Activated CD4-positive, alpha-beta T cell treated with anti-CD3 and anti-CD28 coated beads, Interleukin-2, amount 50 U/mL, for 48 hours (primary cell): ENCODE measurements around the gene PIGM.

ENCODE experiments used
- DNase-seq, 2 experiments: peaks; one replicate each; pipeline ENCODE4 v3.0.0-alpha.2; 2020

Gene PIGM

DNA sequence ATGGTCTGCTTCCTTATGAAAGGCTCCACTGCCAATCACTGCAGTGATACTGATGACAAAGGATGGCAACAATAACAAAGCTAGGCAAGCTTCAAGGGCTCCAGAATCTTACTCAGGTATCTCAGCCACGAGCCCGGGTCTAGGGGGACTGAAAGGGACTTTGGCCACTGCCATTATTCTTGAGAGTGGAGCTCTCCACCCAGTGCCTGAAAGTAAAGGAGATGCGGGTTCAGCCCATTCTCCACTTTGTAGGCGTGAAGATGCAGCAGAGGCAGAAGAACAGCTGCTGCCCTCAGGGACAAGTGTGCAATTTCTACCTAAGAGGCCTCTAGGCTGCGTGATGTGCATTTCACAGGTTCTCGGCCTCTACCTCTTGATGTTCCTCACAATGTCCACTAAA lies 46.3 kb downstream of the PIGM start:
- no peak for DNase-seq

DNA sequence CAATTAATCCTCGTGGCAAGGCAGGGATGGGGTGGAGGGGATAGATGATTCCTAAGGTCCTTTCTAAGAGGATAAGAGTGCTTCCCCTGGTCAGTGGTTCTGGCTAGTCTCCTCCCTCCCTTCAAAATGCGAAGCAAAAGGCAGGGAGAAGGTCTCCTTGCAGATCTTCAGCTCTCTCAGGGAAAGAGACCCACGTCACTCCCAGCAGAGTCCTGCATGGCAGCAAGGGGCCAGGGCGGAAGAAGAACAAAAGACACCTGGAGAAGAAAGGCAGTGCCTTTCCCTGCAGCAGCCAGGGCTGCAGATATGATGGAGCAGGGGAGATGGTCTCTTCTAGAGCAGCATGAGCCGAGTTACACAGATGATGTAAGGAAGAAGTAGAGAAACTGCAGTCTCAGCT lies 48.1 kb downstream of the PIGM start:
- no peak for DNase-seq

DNA sequence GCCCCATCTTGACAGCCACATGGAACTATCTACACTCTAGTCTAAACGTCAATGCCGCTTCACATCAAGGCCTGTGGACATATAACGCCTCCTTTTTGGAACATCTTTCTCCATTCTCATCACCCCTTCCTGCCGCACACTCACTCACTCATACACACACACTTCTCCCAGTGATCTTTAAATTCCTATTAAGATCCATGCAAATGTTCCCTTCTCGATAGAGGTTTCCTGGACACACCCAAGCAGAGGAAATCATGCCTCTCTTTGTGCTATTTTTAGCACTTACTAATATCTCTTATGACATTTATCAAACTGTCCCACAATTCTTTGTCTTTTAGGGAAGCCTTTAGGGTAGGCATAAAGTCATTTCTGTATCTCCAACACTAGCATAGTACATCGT lies 49.5 kb downstream of the PIGM start:
- no peak for DNase-seq

DNA sequence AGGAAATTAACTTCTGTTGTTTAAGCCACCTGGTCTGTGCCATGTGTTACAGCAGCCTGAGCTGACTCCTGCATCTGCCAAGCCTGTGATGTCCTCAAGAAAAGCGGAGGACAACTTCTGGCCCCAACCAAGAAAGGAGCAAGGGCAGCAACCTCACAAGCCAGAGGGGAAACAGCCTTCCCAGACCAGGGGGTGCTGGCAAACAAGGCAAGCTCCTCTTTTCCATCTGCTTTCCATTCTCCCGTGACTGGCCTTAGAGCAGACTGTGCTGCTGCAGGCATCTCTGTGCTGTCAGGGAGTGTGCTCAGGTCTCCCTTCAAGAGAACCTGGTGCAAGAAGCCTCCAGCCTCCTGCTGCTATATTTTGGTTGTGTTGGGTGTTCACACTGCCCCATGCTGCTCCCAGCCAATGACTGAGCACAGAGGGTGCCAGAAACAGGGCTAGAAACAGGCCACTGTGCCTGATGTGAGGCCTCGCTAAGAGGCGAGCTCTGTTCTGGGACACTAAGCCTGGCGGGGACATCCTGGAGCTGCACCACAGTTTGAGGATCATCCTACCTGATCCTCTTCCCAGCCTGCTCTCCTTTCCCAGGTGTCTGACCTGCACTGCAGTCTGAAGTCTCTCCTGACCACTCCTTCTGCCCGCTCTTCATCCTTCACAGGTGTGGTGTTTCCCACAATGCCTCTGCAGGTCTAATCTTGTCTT lies 50.3 kb downstream of the PIGM start:
- no peak for DNase-seq

DNA sequence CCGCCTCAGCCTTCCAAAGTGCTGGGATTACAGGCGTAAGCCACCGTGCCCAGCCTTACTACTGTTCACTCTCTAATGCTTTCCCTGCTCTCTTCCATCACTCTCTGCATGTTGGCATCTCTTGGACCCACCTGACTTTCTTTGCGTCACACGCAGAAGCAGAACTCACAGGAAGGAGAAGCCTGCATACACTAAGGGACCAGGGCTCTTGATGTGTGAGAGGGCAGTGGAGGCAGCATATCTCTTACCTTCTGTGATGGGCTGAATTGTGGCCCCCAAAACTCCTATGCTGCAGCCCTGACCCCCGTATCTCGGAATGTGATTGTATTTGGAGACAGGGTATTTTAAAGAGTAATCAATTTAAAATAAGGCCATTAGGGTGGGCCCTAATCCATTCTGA lies 51.0 kb downstream of the PIGM start:
- no peak for DNase-seq

DNA sequence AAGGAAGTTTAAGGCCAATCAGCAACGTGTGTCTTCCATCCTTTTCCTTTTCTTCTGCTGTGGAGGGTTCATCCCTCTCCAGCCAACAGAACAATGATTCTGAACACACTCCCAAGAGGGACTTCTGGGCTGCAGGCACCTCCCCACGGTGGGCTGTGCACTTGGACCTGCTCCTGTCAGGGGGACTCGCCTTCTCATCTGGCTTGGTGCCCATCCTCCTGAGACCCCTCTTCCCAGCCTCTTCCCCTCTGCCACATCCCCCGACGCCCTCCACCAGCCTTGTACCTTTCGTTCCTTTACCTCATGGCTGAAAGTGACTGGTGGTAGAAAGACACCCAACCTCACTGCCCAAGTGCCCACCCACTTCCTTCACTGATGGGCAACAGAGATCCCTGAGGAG lies 51.7 kb downstream of the PIGM start:
- DNase-seq: no peak

DNA sequence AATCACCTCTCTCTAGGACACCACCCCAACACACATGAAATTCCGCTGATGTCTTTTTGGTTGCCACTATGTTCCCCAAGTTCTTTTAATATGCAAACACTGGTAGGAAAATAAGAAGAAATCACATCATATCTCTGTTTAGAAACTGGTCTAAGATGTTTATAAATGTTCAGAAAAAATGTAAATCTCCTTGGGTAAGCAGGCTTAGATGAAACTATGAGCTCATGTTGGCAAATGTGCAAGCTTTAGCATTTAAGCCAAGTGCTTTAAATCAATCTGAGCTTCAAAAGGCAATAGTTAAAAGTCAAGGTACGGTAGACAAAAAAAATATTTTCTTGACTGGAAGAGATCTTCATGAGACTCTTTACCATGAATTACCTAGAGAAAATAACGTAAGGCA lies 52.5 kb downstream of the PIGM start:
- DNase-seq: no peak

DNA sequence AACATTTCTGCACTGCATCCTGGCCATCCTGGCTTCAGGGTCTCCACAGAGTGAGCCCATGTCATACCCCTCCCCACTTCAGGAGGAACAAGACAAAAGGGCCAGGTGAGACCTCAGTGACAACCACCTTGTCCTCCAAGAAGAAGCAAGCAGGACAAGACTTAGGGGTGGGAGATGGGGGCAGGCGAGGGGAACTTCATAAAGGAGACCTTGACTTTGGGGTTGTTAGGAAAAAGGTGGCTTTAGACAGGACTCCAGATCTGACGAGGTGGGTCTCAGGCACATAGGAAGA lies 53.7 kb downstream of the PIGM start:
- DNase-seq: no peak

DNA sequence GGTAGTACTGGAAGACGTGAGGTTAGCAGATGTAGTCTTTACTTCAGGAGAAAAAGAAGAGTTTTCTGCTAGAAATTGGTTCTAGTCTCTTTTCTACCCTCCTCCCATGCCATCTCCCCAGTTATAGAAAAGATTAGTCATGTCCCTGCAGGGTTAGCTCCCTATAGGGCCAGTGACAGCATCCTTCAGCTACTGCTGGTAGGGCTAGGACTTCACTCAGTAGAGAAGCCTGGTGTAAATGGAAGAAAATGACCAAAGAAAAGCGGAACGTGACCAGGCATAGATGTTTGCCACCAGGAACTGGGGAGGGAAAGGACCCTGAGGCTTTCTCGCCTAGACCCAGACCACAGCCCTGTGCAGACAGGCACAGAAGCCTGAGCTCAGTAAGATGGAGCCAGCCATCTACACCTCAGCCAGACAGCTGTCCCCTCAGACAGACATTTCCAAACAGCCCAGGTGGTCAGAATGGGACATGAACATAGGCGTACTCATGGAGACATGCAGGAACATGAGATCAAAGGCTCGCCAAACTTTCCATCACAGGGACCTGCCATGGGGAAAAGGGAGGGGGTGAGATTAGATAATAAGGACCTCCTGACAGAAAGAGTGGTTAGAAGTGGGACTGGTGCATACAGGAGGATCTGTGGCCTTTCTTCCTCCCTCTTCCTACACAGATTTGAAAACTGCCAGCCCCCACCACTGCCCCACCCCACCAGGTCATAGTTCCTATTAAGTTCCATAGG lies 54.3 kb downstream of the PIGM start:
- no peak for DNase-seq
